HG02678 (cell line): ENCODE measurements around the gene DNAJC7.
"Not testable (repeated sequence)": the region's sequence is repeated elsewhere in the genome, so short reads cannot be mapped to it uniquely, and the experiment has no call there.

ENCODE experiments used
- ATAC-seq: cut with Tn5 transposase; IDR thresholded peaks from one replicate; pipeline ENCODE4 v1.9.1; 2021; ENCODE audit warnings: mild to moderate bottlenecking, moderate library complexity; ENCODE audit not compliant: unreplicated experiment

DNAJC7 gene

DNA sequence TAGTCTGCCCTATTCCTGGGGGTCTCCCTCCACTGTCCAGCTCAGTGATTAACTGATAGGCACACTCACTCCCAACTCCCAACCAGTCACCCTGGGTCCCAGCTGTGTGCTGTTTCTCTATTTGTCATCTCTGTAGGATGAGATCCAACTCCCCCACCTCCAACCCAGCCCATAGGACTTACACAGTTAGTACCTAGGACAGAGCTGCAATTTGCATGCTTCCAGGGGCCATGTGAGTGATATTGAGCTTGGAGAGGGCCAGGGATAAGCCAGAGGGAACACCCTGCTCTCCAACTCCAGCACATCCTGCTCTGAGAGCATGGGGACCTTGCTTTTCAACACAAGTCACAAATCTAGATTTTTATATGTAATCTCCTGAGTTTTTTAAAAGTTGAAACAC is 24.4 kb upstream of the DNAJC7 start:
- ATAC-seq, result no peak

GRCh38 chr17:42040818-42041217 is 23.6 kb upstream of the DNAJC7 start:
- no peak for ATAC-seq

DNA sequence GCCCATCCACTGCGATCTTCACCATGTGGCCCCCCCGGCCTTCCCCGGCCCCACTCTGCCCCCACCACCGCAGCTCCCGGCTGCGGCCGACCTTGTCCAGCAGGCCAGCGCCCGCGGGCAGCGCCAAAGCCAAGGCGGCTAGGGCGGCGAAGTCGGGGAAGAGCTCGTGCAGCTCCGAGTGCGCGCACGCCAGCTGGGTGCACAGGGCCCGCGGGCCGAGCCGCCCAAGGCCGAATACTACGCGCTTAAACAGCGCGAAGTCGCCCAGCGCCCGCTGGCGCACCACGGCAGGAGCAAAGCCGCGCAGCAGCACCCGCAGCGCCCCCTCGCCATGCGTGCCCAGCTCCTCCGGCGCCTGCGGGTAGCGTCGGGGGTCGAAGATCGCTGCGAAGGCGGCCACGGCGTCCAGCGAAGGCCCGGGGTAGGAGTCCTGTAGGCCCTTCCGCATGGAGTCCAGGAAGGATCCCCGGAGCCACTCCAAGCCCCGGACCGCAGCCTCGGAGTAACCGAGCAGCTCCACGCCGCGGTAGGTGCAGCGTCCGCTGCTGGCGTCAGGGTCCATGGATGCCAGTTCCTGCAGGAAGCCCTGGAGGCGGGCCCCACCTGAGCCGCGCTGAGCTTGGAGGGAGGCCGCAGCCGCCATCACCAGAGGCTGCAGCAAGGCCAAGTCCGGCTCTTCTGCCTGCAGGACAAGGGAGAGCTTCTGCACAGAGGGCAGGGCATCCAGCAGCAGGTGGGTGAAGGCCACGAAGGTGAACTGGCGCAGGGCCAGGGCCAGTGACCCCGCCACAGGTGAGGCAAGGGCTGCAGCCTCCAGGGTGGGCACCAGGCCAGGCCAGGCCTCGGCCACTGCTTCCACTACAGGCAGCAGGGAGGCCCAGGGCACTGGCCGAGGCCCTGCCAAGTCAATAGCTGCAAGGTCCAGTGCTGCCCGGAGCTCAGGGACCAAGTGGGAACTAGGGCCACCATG is 22.8 kb upstream of the DNAJC7 start:
- no peak for ATAC-seq

GRCh38 chr17:42038221-42038973 is 21.2 kb upstream of the DNAJC7 start:
- ATAC-seq, result no peak

DNA sequence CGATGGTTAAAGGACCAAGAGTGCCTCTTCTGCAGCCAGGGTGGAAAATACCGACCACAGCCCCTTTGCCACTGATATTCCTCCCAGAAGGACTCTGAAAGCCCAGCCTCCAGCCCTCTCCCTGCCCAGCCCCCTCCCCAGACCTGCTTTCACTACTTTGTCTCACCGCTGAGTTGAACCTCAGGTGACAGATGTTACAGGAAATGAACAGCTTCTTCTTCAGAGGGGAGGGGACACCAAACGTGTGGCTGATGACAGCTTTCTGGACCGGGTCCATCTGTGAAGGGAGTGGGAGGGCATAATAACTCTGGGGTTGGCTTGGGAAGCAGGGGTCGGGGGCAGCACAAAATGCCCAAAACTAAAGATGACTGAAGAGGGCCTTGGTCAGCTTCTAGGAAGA is 16.8 kb upstream of the DNAJC7 start:
- ATAC-seq, result no peak

- no peak for ATAC-seq
Measured at GRCh38 chr17:42031584-42031983, 14.3 kb upstream of the DNAJC7 start.

- no peak for ATAC-seq
Measured at GRCh38 chr17:42028791-42029127, 11.5 kb upstream of the DNAJC7 start.

DNA sequence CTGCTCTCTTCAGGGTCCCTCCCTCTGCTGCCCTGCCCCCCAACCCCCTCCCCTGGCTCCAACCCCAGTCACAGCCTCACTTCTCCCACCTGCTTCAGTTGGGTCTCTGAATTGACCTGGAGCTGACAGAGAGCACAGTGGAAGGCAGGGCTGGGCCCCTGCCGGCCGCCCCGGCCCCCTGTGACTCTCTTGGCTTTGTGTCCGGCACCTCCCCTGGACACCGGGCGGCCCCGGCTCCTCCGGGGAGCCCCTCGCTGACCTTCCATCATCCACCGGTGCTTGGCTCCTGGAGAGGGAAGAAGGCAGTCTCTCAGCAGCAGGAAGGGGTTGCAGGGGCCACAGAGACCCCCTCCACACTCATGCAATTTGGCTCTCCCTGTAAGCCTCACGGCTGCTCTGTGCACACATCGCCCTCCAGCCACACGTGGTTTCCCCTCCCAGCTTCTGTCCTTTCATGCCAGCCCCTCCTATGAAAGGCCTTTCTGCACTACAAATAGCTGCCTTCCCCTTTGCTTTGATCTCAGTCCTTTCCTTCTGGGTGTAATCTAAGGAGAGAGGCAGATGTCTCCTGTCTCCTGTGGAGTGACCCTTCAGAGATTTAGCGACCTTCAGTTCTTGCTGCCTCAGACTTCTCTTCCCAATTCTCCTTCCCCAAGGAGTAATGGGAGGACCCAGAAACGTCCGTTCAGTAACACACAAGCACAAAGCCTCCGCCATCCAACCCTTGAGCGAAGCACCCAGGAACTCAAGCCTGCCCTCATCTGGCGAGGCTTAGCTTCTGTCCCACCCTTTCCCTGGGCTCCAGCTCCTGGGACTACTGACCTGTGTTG is 10.9 kb upstream of the DNAJC7 start:
- ATAC-seq, result no peak

DNA sequence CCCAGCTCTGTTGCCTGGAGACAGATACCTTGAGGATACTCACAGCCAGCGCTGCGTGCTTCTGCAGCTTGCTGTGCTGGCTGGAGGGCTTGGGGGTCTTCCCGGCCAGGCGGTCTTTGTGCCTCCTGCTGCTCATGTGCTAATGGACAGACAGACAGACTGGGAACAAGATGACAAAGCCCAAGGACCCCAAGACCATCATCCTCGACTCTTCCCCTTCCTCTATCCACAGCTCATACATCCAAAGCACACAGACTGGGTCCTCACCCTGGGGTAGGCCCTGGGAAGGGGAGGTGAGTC is 10.3 kb upstream of the DNAJC7 start:
- no peak for ATAC-seq

DNA sequence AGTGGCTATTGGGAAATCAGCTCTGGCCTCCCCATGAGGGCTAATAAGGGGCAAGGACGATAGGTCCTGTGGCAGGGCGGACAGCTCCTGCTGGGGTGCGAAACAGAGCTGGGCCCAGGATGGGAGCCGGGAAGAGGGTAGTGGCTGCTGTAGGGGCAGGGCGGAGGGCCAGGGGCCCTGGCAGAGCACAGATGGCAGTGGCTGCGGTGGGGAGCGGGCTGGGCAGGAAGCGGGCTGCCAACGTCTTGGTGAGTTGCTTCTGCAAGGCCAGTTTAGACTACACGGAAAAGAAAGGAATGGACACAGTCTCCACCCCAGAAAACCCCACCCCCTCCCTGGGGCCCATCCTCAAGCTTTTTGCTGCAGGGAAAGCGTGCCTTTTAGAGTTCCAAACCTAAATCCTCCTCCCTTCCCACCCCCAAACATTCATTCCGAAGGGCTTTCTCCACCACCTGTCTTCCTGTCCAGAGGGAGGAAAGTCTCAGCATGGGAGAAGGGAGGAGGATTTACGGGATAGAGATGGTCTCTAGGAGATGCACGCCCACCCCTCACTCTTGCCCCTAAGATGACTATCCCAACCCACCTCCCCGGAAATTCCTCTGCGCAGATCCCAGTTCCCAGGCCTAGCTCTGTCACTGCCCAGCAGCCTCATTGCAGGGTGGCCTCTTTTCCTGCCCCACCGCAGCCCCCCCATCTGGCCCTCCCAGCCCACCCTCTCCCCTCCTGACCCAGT is 9.8 kb upstream of the DNAJC7 start:
- no peak for ATAC-seq

DNA sequence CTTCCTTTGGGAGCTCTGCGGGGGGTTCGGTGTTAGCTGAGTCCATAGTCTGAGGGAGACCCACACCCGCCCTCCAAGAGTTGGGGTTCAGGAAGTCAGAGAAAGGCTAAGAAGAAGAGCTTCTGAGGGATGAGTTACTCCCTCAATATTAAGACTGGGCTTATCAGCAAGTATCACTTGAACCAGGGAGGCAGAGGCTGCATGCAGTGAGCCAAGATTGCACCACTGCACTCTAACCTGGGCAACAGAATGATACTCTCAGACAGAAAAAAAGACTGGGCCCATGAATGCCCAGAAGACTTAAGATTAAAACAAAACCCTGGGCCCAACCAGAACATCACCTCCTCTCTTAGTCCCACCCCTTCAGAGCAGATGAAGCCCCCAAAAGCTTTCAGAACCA is 8.7 kb upstream of the DNAJC7 start:
- no peak for ATAC-seq

DNA sequence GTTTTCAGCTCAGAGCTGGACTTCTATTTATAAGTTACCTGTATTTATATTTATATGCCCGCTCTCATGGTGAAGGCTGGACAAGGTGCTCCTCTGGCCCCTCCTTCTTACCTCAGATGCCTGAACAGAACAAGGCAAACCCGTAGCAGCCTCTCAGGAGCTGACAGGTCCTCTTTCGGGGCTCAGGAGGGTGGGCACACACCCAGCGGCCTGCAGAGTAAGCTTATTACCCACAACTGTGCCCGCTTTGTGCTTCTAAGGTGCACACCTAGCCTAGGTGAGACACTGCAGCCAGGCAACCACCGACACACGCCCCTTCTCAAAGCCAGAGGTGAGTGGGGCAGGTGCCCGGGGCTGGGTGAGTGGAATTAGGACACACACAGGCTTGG is 7.9 kb upstream of the DNAJC7 start:
- ATAC-seq, result no peak

DNA sequence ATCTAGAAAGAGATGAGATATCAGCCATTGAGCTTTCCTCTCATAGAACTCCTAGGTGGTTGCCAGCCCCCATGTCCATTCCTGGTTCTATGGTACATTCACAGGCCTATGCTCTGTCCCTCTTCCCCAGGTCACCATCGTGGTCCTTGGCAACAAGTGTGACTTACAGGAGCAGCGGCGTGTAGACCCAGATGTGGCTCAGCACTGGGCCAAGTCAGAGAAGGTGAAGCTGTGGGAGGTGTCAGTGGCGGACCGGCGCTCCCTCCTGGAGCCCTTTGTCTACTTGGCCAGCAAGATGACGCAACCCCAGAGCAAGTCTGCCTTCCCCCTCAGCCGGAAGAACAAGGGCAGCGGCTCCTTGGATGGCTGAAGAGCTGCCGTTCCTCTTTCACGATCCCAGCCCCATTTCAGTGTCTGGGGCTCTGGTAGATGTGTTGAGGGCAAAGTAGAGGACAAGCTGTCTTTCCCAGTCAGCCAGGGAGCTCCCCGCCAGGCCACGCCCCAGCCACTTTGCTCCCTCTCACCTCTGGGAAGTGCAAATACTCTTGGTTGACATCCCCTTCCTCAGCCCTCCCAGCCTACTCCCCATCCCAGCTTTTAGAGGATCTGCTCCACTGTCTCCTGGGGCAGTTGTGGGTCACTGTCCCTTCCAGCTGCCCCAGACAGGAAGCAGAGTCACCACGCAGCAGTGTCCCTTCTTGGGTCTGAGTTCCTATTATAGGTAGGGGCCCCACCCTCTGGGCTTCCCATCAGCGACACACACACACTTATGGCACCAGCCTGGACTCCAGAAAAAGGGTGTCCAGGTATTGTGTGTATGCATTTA is 6.5 kb upstream of the DNAJC7 start:
- no peak for ATAC-seq

DNA sequence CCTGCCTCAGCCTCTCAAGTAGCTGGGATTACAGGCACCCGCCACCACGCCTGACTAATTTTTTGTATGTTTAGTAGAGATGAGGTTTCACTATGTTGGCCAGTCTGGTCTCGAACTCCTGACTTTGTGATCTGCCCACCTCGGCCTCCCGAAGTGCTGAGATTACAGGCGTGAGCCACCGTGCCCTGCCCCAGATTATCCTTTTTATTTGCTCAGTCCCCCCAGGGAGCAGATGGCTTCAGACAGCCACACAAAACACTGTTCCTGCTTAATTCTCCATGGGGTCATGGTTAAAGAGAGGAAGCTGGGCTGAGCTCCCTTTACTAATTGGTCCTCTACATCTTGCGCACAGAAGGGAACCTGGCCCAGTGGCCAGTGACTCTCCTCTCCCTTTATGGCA is 3.6 kb upstream of the DNAJC7 start:
- not testable (repeated sequence) for ATAC-seq

DNA sequence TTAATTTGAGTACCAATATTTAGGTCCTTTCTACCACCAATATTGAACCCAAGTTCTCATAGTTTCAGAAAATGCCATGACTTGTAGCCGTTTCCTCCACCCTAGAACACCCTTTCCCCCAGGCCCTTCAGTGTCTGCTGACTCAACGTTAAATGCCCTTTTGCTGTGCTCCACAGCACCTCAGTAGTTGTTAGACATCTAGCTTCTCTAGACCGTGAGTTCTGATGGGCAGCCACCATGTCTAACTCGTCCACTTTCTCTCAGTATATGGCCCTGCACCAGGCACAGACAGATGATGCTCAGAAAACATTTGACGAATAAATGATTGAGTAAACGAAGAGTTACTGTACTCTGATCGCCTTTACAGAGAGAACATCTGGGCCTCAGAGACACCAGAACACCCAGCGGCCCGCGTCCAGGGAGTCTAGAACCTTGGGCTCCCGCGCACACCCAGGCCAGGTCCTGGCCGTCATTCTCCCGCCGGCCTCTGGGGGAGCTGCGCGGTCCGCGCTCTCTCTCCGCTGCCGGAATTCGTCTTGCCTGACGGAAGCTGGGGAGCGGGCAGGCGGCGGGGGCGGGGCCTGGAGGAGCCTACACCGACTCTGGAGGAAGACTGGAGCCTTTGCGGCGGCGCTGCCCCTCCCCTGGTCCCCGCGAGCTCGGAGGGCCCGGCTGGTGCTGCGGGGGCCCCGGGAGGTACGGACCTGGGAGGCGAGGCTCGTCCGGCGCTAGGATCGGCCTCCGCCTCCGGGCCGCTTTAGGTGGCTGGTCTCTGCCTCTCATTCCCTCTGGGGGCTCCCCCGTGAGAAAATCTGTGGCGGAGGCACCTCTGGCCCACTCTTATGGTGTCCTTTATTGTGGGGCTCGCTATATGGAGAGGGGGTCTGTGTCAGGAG is 2.5 kb upstream of the DNAJC7 start, which contains the start of gene NKIRAS2:
TSS of gene NKIRAS2 (plus strand) at position 582 of the 896 bp plus-strand sequence. CDS start 1,488 bp downstream, outside the sequence.
- peak; percentile 57 for ATAC-seq

- ATAC-seq, result no peak
Measured at GRCh38 chr17:42018988-42019387, 1.7 kb upstream of the DNAJC7 start.

- ATAC-seq, result no peak
Measured at GRCh38 chr17:42018339-42018738, 1.1 kb upstream of the DNAJC7 start.

GRCh38 chr17:42017866-42018200 is 594 bp upstream of the DNAJC7 start:
- no peak for ATAC-seq

DNA sequence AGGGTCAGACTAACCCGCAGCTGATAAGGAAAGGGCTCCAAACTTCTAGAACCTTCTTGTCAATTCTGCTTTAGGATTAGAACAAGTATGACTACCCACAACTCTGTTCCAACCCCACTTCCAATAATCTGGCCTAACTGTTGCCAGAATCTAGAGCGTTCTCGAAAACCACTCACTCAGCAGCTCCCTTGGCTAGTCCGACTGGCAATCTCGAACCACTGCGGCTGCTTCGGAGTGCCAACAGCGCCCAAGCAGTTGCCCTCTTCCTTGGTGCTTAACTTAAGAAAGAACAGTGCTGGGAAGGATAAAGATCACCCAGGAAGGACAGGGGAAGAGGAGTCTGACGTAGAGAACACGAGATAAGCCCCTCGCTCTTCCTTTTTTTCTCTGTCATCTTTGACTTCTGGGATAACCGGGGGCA is 818 bp downstream of the DNAJC7 start:
- no peak for ATAC-seq
